GM19452 (cell line): ENCODE measurements around the gene VAV1.
"Not testable (repeated sequence)": the region's sequence is repeated elsewhere in the genome, so short reads cannot be mapped to it uniquely, and the experiment has no call there.

Experiments used
- ATAC-seq: cut with Tn5 transposase; IDR thresholded peaks from one replicate; pipeline ENCODE4 v1.9.1; 2021; ENCODE audit not compliant: unreplicated experiment

Gene VAV1

DNA sequence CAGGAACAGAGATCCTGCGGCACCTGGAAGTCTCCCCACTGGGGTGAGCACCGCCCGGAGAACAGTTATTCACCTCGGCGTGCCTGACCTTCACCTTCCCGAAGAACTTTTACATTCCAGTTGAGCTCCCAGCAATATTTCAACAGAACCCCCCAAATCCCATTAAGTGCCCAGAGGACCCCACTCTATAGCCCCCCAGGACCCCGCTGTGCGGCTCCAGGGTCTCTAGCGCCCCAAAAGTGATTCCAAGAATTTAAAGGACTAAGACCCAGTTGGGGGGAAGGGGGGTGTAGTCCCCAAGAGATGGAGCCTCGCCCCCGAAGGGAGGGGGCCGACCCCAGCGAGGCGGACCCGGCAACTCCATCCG lies 35.6 kb upstream of the VAV1 start:
- no peak for ATAC-seq

DNA sequence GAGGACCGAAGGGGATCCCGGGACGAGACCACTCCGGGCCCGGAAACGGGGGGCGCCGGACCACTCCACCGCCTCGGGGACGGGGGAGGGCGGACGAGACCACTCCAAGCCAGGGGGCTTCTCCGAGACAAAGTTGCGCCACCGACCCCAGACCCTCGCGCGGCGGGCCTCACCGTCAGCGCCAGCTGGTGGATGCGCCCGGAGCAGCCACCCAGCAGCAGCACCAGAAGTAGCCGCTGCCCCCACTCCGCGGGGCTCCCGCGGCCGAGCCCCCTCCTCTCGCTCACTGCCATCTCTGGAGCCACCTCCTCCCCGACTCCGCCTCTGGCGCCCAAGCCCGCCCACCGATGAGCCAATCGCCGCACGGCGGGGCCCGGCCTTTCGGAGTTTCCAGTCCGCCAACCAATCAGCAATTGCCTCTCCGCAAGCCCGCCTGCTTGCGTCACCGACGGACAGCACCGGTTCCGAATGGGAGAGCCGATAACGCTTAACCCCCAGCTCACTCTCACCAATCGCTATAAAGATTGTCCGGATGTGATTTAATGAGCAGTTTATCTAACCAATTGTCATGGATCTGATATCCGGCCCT lies 35.1 kb upstream of the VAV1 start, which contains the start of gene GPR108:
TSS of gene GPR108 (minus strand) at position 297 of the 589 bp plus-strand sequence. CDS start at position 293, 4 bp downstream.
- ATAC-seq = peak; percentile 63

- no peak for ATAC-seq
Observed at GRCh38 chr19:6737873-6738786, 34.4 kb upstream of the VAV1 start.

DNA sequence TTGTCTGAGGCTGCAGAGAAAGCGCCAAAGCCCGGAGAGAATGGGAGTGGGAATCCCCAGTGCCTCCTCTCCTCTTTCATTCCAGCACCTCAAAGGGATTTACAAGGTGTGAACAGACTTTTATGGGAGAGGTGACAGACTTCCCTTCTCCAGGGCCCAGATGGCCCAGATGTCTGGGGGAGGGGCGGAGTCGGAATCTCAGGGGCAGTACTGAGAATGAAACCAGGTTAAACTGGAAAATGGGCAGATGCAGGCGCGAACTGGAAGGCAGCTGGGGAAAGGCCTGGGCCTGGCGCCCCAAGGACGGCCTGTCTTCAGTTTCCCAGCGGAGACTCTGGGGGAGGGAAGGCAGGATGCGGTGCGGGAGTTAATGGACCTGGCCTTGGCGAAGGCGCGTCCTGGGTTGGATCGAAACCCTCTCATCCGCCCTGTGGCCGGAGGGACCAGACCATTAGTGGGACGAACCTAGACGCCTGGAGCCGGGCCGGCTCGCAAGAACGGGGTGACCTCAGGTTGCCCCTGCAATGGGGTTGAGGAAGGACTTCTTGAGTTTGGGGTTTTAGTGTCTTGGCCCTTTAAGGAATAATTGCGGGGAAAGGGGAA lies 33.6 kb upstream of the VAV1 start:
- no peak for ATAC-seq

GRCh38 chr19:6739390-6739882 lies 33.1 kb upstream of the VAV1 start, which contains the start of gene TRIP10:
Gene TRIP10 (plus strand): TSS chr19:6739680. CDS start chr19:6739762, 82 bp downstream.
- ATAC-seq = no peak

- no peak for ATAC-seq
Observed at GRCh38 chr19:6739883-6740588, 32.5 kb upstream of the VAV1 start.

DNA sequence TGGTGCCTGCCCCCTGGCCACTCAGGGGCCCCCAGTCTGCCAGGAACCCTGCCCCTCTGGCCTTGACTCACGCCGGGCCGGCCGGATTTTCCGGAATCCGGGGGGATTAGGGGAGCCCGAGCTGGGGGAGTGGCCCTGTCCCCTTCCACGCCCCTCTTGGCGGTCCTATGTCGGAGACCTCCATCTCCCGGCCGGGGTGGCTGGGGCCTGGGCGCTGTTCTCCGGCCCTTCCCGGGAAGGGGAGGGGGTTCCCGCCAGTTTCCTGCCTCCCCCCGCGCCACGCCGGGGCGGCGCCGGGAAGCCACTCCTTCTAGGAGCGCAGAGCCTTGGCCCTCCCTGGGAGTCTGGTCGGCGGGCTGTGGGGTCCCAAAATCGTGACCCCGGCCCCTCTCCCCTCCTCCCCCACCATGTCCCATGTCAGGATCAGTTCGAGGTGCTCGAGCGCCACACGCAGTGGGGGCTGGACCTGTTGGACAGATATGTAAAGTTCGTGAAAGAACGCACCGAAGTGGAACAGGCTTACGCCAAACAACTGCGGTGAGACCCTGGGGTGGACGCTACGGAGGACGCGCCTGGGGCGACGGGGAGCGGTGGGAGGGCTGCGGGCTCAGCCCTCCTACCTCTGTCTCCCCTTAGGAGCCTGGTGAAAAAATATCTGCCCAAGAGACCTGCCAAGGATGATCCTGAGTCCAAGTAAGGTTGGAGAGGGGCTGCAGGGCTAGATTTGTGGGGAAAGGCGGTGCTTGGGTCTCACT lies 31.7 kb upstream of the VAV1 start:
- ATAC-seq = no peak

- ATAC-seq = no peak
Observed at GRCh38 chr19:6743066-6743465, 29.4 kb upstream of the VAV1 start.

DNA sequence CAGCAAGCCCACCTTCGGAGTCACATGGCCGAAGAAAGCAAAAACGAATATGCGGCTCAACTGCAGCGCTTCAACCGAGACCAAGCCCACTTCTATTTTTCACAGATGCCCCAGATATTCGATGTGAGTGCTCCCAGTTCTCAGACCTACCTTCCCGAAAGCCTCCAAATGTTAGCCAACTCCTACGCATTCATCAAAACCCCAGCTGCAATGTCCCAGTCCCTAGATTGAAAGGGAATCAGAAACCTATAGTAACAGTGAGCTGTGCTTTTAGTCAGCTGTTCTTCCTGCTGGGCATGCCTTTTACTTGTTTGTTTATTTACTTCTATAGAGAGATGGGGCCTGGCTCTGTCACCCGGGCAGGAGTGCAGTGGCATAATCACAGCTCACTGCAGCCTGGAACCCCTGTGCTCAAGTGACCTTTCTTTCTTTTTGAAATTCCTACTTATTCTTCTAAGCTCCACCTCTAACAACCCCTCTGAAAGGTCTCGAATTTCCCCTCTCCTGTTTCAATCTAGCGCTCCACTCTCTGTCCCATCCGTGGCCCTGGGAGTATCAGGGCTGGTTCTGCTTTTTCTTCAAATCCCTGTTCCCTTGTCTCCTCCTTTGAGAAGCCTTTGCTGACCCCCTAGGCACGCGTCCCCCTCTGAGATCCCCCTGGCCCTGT lies 28.7 kb upstream of the VAV1 start:
- no peak for ATAC-seq

- no peak for ATAC-seq
Observed at GRCh38 chr19:6744381-6745301, 27.9 kb upstream of the VAV1 start.

GRCh38 chr19:6745965-6746364 lies 26.5 kb upstream of the VAV1 start:
- ATAC-seq = no peak

GRCh38 chr19:6748543-6748942 lies 24.0 kb upstream of the VAV1 start:
- ATAC-seq = not testable (repeated sequence)

DNA sequence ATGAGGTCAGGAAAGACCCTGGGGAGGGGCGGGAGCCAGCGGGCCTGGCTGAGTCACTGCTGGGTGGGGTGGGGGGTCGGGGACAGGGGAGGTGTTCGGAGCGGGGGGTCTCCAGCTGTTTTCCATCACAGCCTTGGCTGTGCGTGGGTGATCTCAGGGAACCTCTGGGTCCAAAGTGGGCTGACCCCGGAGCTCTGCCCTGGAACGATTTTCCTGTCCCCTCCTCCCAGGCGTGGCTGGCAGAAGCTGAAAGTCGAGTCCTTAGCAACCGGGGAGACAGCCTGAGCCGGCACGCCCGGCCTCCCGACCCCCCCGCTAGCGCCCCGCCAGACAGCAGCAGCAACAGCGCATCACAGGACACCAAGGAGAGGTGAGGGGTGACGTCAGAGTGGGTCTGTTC lies 22.4 kb upstream of the VAV1 start:
- no peak for ATAC-seq

- no peak for ATAC-seq
Observed at GRCh38 chr19:6751189-6751588, 21.3 kb upstream of the VAV1 start.

DNA sequence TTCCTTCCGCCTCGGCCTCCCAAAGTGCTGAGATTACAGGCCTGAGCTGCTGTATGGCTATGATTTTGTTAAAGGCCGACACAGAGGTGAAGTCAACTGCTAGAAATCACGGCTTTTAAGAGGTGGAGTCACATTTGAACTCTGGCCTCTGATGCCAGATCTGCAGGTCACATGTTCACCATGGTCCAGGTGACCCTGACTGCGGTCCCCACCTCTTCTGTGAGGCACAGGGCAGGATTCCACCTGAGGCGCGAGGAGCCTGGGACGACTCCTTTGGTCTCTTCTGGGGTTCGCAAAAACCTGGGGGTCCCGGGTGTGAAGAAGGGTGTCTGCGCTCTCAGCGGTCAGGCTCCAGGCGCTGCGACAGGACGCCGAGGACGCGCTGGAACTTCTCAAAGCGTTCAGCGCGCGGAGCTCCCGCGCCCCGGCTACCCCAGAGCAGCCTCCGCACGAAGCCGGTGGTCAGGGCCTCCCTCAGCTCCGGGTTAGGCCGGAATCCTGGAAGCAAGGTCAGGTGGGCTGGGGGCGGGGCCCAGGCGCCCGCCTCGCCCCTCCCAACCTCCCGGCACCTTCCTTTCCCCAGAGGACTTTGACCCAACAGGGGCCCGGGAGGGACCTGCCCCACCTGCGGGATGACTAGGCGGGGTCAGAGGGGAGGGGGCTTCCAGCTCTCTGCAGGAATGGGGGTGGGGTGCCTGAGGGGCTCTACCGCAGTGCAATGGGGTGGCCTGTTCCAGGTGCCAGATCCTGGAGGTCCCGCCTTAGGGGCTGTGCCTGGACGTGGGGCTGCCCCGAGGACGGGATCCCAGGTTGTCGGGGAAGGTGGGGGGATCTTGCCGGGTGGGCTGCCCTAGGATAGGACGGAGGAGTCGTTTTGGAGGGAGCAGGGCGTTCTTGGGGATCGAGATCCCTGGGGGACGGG lies 20.0 kb upstream of the VAV1 start:
- ATAC-seq = no peak

DNA sequence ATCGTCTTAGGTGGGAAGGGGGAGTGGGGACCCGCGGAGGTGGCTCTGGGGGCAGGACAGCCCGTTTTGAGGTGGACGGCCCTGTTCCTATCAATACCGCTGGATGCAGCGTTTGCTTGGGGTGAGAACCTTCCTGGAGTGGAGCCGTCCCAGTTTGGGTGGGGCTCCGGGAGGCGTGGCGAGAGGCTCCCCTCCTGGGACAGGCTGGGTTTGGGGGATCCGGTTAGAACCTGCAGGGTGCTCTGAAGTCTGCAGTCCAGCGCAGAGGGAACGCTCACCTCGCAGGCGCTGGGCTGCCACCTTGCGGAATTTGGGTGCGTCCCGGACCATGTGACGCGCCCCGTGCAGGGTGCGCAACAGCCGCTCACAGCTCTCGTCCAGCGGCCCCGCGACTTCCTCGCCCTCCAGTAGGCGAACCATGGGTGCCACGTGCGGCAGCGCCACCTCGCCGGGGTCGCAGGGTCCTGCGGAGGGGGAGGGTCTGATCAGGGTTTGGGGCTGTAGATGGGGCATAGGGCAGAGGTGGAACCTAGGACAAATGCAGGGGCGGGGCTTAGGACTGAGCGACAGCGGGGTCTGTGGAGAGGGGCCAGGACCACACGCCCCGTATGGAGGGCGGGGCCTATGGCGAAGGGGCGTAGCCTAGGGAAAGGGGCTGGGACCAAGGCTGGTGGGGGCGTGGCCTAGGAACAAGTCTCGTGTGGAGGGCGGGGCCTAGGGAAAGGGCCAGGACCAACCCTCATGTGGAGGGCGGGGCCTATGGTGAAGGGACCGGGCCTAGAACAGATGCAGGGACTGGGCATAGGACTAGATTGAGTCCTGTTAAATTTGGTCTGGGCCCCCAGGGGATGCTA lies 19.1 kb upstream of the VAV1 start:
- ATAC-seq = peak; percentile 72

DNA sequence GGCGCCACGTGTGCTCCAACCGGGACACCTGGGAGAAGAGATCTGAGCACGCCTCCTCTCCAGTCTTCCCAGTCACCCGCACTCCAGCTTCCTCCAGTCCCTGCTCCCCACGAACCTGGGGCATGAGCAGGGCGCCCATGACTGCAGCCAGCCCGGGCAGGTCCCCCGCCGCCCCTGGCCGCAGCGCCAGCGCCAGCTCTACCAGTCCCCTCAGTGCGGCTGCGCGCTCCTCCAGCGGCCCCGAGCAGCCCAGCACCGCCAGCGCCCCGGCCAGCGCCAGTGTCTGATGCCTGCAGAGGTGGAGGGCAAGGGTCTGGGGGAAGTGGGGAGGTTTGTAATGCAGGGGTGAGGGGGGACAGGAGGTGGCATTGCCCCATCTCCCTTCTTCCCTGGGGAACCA lies 18.4 kb upstream of the VAV1 start:
- ATAC-seq = no peak
